HEK293T (cell line): ENCODE measurements around the gene GNAQ.
"Not testable (repeated sequence)": the region's sequence is repeated elsewhere in the genome, so short reads cannot be mapped to it uniquely, and the experiment has no call there.

ENCODE experiments used
- CTCF ChIA-PET: fragments of 350-600 bp; formaldehyde crosslinking; extraction: SDS; loops from one replicate; lab custom pipeline; 2021; ENCODE audit warnings: antibody characterized with exemption, inconsistent platforms; lab: Yijun Ruan, JAX
- POLR2A ChIA-PET: fragments of 350-600 bp; formaldehyde crosslinking; extraction: SDS; loops from one replicate; lab custom pipeline; 2020; ENCODE audit warnings: antibody characterized with exemption, inconsistent platforms; lab: Yijun Ruan, JAX
- DNase-seq: peaks from one replicate; pipeline ENCODE4 v3.0.0; 2012; ENCODE audit warnings: mixed read lengths; ENCODE audit errors: extremely low spot score
- ARNT ChIP-seq: fragments of 450-650 bp; IDR thresholded peaks from 2 replicates; pipeline ENCODE4 v1.6.1; 2017; ENCODE audit warnings: mild to moderate bottlenecking
- BHLHE40 ChIP-seq: fragments of 450-650 bp; IDR thresholded peaks from 2 replicates; pipeline ENCODE4 v1.6.1; 2016; ENCODE audit warnings: mild to moderate bottlenecking, moderate library complexity, borderline replicate concordance
- CTBP1 ChIP-seq: fragments of 450-650 bp; IDR thresholded peaks from 2 replicates; pipeline ENCODE4 v1.6.1; 2016; ENCODE audit warnings: borderline replicate concordance
- ELF4 ChIP-seq: fragments of 450-650 bp; IDR thresholded peaks from 2 replicates; pipeline ENCODE4 v1.6.1; 2017; ENCODE audit warnings: antibody characterized with exemption
- FOXA1 ChIP-seq: fragments of 450-650 bp; IDR thresholded peaks from 2 replicates; pipeline ENCODE4 v1.6.1; 2016; ENCODE audit warnings: mild to moderate bottlenecking
- FOXK2 ChIP-seq: fragments of 450-650 bp; IDR thresholded peaks from 2 replicates; pipeline ENCODE4 v1.6.1; 2016; ENCODE audit warnings: mild to moderate bottlenecking
- FOXM1 ChIP-seq: fragments of 450-650 bp; IDR thresholded peaks from 2 replicates; pipeline ENCODE4 v1.6.1; 2017; ENCODE audit warnings: mild to moderate bottlenecking, borderline replicate concordance
- HDGF ChIP-seq: fragments of 450-650 bp; IDR thresholded peaks from 2 replicates; pipeline ENCODE4 v1.6.1; 2017; ENCODE audit warnings: antibody characterized with exemption, borderline replicate concordance
- L3MBTL2 ChIP-seq: fragments of 450-650 bp; conservative IDR thresholded peaks from 2 replicates; pipeline ENCODE4 v1.6.1; 2016; ENCODE audit warnings: mild to moderate bottlenecking
- LEF1 ChIP-seq: fragments of 450-650 bp; IDR thresholded peaks from 2 replicates; pipeline ENCODE4 v1.6.1; 2017; ENCODE audit warnings: mild to moderate bottlenecking, borderline replicate concordance
- NFRKB ChIP-seq: fragments of 450-650 bp; IDR thresholded peaks from 2 replicates; pipeline ENCODE4 v1.6.1; 2016; ENCODE audit warnings: mild to moderate bottlenecking, moderate library complexity
- PKNOX1 ChIP-seq: fragments of 450-650 bp; IDR thresholded peaks from 2 replicates; pipeline ENCODE4 v1.6.1; 2016
- SP1 ChIP-seq: fragments of 450-650 bp; IDR thresholded peaks from 2 replicates; pipeline ENCODE4 v1.6.1; 2017
- SUZ12 ChIP-seq: fragments of 450-650 bp; IDR thresholded peaks from 2 replicates; pipeline ENCODE4 v1.6.1; 2016; ENCODE audit warnings: mild to moderate bottlenecking
- TARDBP ChIP-seq: fragments of 450-650 bp; IDR thresholded peaks from 2 replicates; pipeline ENCODE4 v1.6.1; 2016
- ZNF384 ChIP-seq: fragments of 450-650 bp; IDR thresholded peaks from 2 replicates; pipeline ENCODE4 v1.6.1; 2016

Gene GNAQ

GRCh38 chr9:77707383-77708063 lies 324.1 kb downstream of the GNAQ start:
- CTCF ChIA-PET, result no interaction called here
- TF ChIP-seq ARNT, result no peak
- no peak for TF ChIP-seq HDGF
- no peak for TF ChIP-seq L3MBTL2
- no peak for DNase-seq
- POLR2A ChIA-PET, result no interaction called here

- no peak for TF ChIP-seq FOXA1
- TF ChIP-seq PKNOX1, result no peak
- TF ChIP-seq ARNT, result no peak
- no peak for TF ChIP-seq FOXM1
- no peak for TF ChIP-seq CTBP1
- no peak for TF ChIP-seq ZNF384
- DNase-seq, result no peak
- ChIA-PET CTCF (no interaction called here), POLR2A (no interaction called here)
Measured at GRCh38 chr9:77705636-77706035, 326.0 kb downstream of the GNAQ start.

- CTCF ChIA-PET, POLR2A ChIA-PET: not testable (repeated sequence)
Measured at GRCh38 chr9:77702521-77703390, 328.9 kb downstream of the GNAQ start.

GRCh38 chr9:77697238-77697984 lies 334.2 kb downstream of the GNAQ start:
- POLR2A ChIA-PET, result no interaction called here
- no peak for DNase-seq
- CTCF ChIA-PET, result no interaction called here
- TF ChIP-seq SP1 (no peak), FOXA1 (no peak), HDGF (no peak), FOXK2 (no peak), ZNF384 (no peak), L3MBTL2 (no peak), NFRKB (no peak)

More at GRCh38 chr9:77702521-77703390, 328.9 kb downstream of the GNAQ start:
- DNase-seq, result not testable (repeated sequence)

- CTCF ChIA-PET, DNase-seq, POLR2A ChIA-PET: not testable (repeated sequence)
Measured at GRCh38 chr9:77690723-77691122, 340.9 kb downstream of the GNAQ start.

GRCh38 chr9:77690119-77690518 lies 341.5 kb downstream of the GNAQ start:
- POLR2A ChIA-PET, CTCF ChIA-PET, DNase-seq: not testable (repeated sequence)

GRCh38 chr9:77687737-77688136 lies 343.9 kb downstream of the GNAQ start:
- POLR2A ChIA-PET, CTCF ChIA-PET, DNase-seq: not testable (repeated sequence)

GRCh38 chr9:77680581-77680980 lies 351.0 kb downstream of the GNAQ start:
- CTCF ChIA-PET, result no interaction called here
- TF ChIP-seq LEF1 (no peak), SUZ12 (no peak), L3MBTL2 (no peak), PKNOX1 (no peak), FOXK2 (no peak), ELF4 (no peak), SP1 (no peak), FOXA1 (no peak), NFRKB (no peak), TARDBP (no peak), ZNF384 (no peak), FOXM1 (no peak), CTBP1 (no peak), HDGF (no peak), ARNT (no peak), BHLHE40 (no peak)
- POLR2A ChIA-PET, result no interaction called here
- DNase-seq, result no peak
